ENCODE measurements around the gene NR1I2.

NR1I2 gene

DNA sequence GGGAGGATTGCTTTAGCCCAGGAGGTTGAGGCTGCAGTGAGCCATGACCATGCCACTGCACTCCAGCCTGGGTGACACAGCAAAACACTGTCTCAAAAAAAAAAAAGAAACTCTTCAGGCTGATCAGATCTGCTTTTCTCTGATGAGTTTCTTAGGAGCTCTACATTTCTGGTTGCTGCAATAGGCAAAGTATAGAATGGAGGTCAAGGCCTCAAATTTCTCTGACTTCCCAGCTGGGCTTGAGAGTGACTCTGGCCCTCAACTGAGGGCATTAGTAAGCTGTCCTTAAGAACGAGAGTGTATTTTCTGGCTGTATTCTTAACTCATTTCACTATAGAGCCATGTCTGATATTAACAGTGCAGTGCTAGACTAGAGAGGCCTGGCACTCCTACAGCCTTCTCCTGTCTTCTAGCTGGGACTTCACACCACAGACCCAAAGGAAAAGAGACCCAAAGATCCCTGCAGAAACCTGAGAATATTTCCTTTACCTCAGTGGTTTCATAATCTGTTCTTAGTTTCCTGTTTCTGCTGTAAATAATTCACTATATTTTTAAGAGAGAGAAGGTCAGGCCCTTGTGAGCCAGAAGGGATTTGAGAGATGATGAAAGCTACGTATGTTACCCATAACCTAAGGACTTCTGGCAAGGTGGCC is 2.0 kb upstream of the NR1I2 start:
- no peak for DNase-seq

DNA sequence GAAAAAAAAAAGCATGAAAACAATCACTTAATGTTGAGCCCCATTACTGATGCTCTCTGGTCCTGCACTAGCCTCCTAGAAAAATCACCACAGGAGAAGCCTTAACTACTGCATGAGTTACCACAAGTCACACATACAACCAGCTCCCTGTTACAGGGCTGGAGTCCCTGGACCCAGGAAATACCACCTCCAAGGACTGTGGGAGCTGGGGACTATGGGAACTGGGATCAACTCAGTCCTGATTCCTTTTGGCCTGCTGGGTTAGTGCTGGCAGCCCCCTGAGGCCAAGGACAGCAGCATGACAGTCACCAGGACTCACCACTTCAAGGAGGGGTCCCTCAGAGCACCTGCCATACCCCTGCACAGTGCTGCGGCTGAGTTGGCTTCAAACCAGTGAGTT is 559 bp downstream of the NR1I2 start:
- no peak for DNase-seq

DNA sequence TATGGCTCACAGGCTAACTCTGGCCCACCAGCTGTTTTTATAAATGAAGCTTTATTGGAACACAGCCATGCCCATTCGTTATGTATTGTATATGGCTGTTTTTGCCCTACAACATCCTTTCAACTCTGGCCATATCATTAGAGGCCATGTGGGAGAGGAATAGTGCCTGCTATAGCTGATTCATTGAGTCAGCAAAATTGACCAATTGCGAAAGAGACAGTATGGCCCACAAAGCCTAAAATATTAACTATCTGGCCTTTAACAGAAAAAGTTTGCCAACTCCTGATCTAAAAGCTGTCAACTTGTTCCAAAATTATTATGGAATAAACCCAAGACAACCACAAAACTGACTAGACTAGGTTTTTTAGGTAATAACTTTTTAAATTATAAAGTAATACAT is 1.4 kb downstream of the NR1I2 start:
- no peak for DNase-seq

DNA sequence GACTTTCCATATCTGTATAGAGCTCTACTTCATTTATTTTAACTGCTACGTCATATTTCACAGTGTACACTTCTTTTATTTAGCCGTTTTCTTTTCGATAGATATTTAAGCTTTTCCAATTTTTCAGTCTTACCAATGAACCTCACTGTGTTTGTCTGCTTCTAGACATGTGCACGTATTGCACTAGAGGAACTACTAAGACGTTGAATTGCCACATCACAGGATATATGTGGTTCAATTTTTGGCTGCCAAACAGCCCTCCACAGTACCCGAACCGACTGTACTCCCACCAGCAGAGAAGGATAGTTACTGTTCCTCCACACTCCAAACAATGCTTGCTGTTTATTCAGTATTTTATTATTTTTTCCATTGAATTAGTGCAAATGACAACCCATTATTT is 2.0 kb downstream of the NR1I2 start:
- DNase-seq = no peak

DNA sequence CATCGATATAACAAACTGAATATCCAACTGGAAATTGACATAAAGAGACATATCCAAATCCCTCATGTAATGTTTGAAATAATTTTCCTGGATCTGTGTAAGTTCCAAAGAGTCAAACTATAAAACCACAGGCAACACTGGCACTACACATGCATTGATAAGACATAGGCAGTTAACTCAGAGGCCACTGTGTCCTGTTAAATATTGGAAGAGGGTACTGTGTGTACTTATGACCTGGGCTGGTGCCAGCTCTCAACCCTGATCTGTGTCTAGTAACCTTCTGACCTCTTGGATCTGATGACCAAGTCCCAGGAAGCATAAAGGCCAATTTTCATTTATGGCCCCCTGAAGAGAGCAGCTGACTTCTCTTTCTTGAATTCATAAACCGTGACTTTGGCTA is 4.5 kb downstream of the NR1I2 start:
- no peak for DNase-seq

DNA sequence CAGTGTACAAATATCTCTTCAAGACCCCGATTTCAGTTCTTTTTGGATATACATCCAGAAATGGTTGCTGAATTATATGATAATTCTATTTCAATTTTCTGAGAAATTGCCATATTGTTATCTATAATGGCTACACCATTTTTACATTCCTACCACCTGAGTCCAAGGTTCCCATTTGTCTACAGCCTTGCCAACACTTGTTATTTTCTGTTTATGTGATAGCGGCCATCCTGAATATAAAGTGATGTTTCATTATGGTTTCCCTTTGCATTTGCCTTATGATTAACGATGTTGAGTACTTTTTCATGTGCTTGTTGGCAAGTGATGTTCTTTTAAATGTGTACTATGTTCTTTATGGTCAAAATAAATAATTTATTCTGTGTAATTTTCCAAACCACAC is 8.5 kb downstream of the NR1I2 start:
- DNase-seq = no peak

DNA sequence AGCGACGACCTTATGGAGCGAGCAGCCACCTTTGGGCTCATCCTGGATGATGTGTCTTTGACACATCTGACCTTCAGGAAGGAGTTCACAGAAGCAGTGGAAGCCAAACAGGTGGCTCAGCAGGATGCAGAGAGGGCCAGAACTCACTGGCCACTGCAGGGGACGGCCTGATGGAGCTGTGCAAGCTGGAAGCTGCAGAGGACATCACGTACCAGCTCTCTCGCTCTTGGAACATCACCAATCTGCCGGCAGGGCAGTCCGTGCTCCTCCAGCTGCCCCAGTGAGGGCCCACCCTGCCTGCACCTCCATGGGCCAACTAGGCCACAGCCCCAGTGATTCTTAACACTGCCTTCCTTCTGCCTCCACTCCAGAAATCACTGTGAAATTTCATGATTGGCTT is 10.4 kb downstream of the NR1I2 start:
- DNase-seq = no peak

DNA sequence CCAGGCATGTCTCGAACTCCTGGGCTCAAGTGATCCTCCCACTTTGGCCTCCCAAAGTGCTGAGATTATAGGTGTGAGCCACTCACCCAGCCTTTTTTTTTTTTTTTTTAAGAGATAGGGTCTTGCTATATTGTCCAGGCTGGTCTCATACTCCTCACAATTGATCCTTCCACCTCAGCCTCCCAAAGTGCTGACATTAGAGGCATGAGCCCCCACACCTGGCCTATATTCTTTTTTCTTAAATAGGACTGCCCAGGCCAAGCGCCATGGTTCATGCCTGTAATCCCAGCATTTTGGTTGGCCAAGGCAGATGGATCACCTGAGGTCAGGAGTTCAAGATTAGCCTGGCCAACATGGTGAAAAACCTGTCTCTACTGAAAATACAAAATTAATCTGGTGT is 12.5 kb downstream of the NR1I2 start:
- no peak for DNase-seq

DNA sequence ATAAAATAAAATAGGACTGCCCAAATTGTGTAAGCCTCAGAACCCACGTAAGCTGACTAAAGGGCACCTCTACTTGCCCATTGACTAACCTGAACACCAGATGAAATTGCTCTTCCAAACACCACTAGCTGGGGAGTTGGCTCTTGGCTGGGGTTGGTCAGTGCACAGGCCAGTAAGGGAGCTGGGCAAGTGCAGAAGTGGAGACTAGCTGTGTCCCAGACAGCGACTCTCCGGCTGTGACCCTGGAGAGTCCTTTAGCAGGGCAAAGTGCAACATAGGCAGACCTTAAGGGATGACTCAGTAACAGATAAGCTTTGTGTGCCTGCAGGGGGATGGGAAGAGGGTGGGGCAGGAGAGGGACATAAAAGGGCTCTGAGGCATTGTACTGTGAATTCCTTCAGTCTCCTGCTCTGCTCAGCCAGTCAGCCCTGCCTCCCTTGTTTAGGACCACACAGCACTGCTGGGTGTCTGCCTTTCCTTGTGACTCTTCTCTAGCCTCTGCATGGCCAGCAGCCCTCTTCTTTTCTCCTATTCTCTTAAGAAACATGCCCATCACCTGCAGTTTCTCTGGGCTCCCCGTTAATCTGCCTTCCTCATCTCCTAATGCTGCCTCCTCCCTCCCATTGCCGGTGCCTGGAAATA is 13.2 kb downstream of the NR1I2 start:
- DNase-seq = no peak

DNA sequence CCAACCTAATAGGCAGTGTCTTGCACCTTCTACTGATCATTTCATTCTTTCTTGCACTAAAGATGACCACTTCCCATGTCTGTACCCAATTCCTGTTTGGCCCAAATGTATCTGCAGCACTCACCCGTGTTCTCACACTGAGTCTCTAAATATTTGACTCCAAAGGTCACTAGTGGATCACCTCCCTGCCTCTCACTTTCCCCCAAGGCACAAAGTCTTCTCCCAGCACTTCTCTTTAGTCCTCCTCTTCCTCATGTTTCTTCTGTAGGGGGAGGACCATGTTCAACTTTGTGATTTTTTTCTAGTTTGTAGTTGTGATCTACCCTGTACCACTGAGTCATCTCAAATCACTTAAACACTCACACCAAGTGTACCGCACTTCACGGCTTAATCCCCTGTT is 13.9 kb downstream of the NR1I2 start:
- no peak for DNase-seq

DNA sequence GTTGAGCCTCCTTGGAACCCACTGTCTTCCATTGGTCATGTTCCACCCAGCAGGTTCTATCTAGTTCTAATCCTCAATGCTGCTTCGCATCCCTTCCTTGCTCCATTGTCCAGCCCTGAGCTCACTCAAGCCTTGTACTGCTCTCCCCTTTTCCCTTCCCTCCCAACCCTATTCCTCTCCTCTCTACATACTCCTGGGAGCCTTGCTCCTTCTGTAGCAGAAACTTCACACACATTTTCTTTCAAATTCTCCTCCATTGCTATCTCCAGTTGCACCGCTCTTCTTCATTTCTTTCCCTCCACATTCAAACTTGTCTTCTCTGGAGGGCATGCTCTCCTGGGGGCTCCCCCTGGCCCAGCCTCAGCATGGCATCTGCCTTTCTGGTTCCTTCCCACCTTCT is 14.5 kb downstream of the NR1I2 start:
- no peak for DNase-seq

DNA sequence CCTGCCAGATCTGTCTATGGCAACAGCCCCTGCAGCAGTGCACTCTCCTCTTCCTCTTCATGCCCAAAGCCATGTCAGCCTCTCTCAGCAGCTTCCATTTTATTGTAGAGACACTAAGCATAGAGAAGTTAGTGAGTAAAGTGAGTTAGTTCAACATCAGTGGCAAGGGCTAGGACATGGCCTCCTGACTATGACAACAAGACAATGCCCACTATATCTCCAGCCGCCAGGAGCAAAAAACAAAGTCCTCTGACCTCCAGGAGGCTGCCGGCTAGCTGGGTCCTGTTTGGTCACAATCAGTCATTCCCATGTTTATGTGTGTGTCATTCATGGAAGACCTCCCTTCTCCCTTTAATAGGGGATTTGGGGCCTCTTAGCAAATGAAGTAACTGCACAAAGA is 14.9 kb downstream of the NR1I2 start:
- DNase-seq = no peak

DNA sequence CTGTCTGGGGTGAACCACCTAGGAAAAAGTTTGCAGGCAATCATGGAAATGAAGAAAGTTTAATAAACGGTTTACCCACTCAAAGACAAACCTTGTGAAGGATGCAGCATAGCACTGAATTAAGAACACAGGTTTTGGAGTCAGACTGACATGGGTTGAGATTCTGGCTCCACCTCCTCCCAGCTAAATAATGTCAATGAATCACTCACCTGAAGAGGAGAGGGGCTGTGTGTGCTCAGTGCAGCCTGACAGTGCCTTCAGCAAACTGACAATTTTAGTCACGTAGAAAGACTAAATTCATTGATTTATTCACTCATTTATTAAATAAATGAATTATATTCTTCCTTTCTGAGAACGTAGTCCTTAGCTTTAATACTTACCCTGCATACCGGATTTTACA is 18.9 kb downstream of the NR1I2 start:
- no peak for DNase-seq

DNA sequence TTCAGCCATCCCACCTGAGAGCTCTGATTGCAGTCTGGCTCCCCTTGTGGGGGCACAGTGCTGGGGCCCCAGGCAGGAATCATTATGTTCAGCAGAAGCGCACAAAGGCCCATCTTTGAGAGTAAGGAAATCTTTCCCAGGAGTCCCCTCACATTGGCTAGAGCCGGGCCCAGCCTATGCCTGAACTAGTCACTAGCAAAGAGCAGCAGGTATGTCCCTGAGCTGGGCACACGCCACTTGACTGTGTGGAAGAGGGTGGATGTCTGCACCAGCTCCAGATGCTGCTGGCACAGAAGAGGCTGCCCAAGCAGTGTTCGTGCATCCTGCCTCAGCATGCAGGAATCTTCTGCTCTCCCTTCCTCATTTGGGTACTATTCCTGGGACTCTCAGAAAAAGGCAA is 26.3 kb downstream of the NR1I2 start:
- DNase-seq = no peak

DNA sequence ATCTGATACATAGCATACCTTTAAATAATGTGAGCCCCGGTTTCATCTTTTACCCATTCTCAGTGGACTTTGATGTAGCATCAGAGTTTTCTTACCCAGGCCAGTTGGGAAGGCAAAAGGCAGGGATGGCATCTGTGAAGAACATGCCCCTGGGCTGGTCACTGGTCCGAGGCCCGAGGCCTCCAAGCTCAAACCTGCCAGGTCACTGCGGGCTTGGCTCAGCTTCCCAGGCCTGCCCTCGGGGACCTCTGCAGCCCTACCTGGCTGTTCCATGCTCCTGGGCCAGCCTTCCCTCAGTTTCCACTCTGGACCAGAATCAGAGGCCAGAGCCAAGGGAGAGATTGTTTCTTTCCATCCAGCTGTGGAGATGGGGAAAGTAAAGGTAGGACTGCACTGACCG is 26.9 kb downstream of the NR1I2 start:
- DNase-seq = no peak

DNA sequence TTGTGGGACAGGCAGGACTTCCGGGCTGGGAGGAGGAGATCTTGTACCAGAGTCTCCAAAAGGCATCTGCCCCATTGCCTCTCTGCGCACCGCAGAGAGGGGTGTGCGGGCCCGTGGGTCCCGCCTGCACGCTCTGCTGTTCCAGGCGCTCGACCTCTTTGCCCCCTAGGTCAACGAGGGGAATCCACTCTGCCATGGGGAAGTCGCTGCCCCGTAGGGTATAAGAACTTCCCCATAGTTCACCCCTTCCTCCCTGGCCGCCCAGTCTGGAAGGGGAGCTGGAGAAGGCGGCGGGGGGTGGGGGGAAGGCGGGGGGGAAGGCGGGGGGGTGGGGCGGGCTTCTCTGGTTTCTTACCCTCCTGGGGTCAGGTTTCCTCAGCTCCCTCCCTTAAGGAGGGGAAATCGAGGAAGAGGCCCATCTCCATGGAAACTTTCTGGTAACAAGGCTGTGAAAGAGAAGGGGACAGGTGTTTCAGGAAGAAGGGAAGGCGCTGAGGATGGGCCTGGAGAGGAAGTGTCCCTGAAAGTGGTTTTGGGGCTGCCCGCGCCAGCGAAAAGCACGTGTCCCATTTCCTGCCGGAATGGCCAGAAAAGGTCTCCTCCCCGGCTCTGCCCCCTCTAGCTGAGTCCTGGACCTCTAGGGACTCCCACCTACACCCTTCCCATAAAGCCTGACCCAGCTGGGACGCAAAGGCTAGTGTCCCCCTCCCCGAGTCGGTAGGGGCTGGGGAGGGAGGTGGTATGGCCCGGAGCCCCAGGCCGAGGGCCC is 27.5 kb downstream of the NR1I2 start:
- DNase-seq = peak; percentile 2

DNA sequence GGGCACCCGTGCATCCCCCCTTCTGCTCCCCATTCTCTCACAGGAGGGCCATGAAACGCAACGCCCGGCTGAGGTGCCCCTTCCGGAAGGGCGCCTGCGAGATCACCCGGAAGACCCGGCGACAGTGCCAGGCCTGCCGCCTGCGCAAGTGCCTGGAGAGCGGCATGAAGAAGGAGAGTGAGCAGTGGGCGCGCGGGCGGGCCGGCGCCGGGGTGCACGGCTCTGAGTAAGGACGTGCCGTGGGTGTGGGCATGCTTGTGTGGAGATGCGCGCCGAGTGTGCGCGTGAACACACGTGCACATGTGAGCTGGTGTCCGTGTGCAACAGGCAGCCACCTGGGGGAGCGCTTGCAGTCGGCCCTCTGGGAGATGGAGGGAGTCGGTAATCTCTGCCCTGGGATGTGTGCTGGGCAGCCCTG is 28.1 kb downstream of the NR1I2 start:
- DNase-seq = peak; percentile 53

DNA sequence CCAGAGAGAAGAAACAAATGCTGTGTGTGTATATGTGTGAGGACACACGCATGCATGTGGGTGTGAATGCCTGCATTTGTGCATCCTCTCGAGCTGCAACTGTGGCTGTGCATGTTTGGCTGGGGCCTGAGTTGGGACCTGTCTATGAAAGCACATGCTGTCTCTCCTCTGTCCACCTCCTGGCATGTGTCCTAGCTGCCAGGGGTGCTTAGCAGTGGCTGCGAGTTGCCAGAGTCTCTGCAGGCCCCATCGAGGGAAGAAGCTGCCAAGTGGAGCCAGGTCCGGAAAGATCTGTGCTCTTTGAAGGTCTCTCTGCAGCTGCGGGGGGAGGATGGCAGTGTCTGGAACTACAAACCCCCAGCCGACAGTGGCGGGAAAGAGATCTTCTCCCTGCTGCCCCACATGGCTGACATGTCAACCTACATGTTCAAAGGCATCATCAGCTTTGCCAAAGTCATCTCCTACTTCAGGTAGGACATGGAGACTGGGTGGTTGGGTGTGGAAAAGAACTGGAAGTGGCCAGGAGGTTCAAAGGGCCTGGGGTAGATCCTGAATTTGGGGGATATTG is 30.7 kb downstream of the NR1I2 start:
- DNase-seq = no peak

DNA sequence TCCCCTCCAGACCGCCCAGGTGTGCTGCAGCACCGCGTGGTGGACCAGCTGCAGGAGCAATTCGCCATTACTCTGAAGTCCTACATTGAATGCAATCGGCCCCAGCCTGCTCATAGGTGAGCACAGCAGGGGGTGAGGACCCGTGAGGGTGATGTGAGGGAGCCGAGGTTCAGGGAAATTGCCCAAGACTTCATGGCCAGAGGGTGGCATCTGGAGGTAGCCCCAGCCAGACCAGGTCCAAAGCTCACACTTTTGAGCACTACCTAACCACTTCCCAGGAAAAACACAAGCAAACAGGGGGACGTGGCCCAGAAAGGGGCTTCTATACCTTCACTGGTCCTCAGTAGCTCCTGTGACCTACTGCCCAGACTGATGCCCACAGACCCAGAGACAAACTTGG is 33.8 kb downstream of the NR1I2 start:
- DNase-seq = no peak

DNA sequence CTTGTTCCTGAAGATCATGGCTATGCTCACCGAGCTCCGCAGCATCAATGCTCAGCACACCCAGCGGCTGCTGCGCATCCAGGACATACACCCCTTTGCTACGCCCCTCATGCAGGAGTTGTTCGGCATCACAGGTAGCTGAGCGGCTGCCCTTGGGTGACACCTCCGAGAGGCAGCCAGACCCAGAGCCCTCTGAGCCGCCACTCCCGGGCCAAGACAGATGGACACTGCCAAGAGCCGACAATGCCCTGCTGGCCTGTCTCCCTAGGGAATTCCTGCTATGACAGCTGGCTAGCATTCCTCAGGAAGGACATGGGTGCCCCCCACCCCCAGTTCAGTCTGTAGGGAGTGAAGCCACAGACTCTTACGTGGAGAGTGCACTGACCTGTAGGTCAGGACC is 35.2 kb downstream of the NR1I2 start:
- no peak for DNase-seq

DNA sequence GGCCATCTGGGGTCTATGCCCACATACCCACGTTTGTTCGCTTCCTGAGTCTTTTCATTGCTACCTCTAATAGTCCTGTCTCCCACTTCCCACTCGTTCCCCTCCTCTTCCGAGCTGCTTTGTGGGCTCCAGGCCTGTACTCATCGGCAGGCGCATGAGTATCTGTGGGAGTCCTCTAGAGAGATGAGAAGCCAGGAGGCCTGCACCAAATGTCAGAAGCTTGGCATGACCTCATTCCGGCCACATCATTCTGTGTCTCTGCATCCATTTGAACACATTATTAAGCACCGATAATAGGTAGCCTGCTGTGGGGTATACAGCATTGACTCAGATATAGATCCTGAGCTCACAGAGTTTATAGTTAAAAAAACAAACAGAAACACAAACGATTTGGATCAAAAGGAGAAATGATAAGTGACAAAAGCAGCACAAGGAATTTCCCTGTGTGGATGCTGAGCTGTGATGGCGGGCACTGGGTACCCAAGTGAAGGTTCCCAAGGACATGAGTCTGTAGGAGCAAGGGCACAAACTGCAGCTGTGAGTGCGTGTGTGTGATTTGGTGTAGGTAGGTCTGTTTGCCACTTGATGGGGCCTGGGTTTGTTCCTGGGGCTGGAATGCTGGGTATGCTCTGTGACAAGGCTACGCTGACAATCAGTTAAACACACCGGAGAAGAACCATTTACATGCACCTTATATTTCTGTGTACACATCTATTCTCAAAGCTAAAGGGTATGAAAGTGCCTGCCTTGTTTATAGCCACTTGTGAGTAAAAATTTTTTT is 35.9 kb downstream of the NR1I2 start:
- DNase-seq = no peak

DNA sequence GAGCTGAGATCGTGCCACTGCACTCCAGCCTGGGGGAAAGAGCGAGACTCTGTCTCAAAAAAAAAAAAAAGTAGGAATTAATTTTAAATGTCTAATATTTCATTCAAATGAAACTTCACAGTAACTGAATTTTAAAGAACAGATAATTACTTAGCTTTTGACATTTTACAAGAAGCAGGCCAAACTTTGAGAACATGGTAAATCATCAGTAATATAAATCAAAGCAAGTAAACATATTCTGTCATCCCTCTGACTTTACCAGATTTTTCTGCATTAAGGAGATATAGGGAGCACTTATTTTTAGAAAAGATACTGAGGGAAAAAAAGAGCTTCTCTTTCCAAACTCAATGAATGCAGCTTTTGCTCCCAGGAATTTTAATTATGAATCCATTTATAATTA is 37.0 kb downstream of the NR1I2 start:
- no peak for DNase-seq

DNA sequence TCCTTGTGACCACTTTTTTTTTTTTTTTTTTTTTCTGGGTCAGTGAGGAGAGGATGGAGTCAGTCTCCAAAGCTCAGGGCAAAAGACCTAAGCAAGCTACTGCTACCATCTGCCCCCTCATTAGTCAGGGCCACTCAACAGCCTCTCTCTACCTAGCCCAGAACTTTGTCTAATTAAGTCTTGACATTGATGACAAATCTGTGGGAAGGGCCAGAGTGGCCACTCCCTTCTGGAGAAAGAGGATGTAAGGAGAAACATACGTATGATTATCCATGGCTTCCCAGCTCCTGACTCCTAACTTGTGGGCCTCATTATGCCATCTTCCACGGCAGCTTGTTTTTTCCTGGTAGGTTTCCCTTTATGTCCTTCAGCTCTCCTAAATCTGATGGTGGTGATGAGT is 37.9 kb downstream of the NR1I2 start:
- DNase-seq = no peak
